Ishikawa (cell line): ENCODE measurements around the gene GPR137B.

Experiments used
- CREB1 ChIP-seq: IDR thresholded peaks from 2 replicates; pipeline ENCODE4 v1.6.1; 2012; ENCODE audit warnings: low read depth
- EGR1 ChIP-seq: IDR thresholded peaks from 2 replicates; pipeline ENCODE4 v1.6.1; 2012
- RAD21 ChIP-seq: IDR thresholded peaks from 2 replicates; pipeline ENCODE4 v1.6.1; 2012; ENCODE audit warnings: low read depth
- USF1 ChIP-seq: IDR thresholded peaks from 2 replicates; pipeline ENCODE4 v1.6.1; 2012

DNA sequence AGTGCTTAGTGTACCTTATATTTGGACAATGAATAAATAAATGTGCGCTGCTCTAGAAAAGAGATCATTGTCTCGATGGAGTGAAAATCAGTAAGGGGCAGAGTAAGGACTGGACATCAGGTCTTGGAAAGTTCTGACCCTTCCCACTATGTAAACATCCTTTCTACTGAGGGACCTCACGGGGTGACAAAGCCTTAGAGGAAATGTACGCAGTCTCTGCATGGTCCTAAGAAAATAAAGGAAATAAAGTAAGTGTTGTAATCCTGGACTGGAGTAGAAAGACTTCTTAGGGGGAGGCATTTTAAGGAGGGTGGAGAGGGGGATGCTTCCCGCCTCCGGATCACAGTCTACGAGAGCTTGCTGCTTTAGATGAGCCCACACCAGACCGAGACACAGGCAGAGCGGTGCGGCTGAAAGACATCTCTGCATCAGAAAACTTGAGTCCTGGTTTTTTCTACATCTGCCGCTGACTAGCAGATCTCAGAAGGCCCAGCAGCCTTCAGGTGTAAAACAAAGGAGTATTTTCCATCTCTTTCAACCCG, 22.3 kb upstream of the GPR137B start:
- no peak for TF ChIP-seq RAD21
- no peak for TF ChIP-seq EGR1
- no peak for TF ChIP-seq CREB1
- no peak for TF ChIP-seq USF1
